Measurements from ENCODE around the gene HGFAC. TPM values are rescaled to one million over a fixed set of nuclear protein-coding genes. Genes with fewer than 3 reads are reported as not detected.

The HGFAC gene
- total RNA-seq, 1 experiment from 2014 or later, result 0.04 TPM

DNA sequence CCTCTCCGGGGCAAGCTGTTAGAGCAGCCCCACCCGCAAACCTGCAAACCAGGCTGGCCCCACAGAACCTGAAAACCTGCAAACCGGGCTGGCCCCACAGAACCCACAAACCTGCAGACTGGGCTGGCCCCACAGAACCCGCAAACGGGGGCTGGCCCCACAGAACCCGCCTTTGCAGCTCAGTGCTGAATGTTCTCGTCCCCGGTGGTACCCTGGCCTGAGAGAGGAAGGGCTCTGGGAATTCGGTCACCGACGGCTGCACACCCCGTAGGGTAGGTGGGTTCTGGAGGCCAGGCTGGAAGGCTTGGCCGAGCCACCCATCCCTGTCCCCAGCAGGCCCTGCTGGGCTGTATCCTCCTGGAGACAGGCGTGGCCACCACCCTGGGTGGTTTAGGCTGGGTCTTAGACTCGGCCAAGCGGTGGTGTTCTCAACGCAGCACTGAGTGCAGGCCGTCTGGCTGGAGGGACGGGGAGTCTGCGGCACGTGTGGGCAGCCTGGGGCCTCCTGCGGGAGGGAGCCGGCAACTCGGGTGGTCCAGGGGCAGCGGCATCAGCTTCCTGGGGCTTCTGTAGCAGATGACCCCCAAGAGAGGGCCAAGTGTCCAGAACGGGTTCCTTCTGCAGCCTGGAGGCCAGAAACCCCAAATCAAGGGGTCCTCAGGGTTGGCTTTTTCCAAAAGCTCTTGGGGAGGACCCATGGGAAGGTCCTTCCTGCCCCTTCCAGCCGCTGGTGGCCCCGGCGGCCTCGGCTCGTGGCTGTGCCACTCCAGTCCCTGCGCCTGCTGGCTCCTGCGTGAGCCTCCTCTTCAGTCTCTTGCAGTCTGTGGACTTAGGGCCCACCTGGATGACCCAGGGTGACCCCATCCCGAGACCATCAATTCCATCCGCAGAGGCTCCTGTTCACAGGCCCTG is 36.9 kb downstream of the HGFAC start:
- no peak for ATAC-seq

GRCh38 chr4:3479358-3480101 is 37.8 kb downstream of the HGFAC start:
- no peaks in the 10 kb centered on the region for H4K20me1 ChIP-seq (ENCODE audit: low read length)
- H3K27ac ChIP-seq (ENCODE audit: low read length), result no peak overlapping the region
- ChIA-PET CTCF (interaction anchor here (1.2 kb wide), 1 partner anchor 134 kb away, joined by 4 read pairs; no protein-coding TSS in a partner anchor), POLR2A (ENCODE audit: unreplicated experiment) (no interaction called here)
- H3K4me2 ChIP-seq (ENCODE audit: low read length), result no peak overlapping the region
- no peak overlapping the region for H3K4me3 ChIP-seq (ENCODE audit: low read length)
- H3F3A ChIP-seq (ENCODE audit: low read length, unreplicated experiment), result no peaks in the 10 kb centered on the region
- no peak for ATAC-seq
- H3K9me2 ChIP-seq (replicated peaks; ENCODE audit: low read length), result no peaks in the 10 kb centered on the region
- H2AFZ ChIP-seq (ENCODE audit: low read length), result no peak overlapping the region
- intact Hi-C loops (cut with micrococcal nuclease), result loop anchor here (1.0 kb wide), 1 partner anchor 133 kb away; no protein-coding TSS in a partner anchor
- no peak overlapping the region for H3K9ac ChIP-seq (ENCODE audit: low read length)
- no peak for DNase-seq
- TF ChIP-seq CTCF (conservative IDR thresholded peaks at IDR 0.05; ENCODE audit: low read depth, low read length), result no peak
- no peak for TF ChIP-seq EZH2phosphoT487 (IDR thresholded peaks at IDR 0.05; ENCODE audit: borderline replicate concordance, low read length)
- TF ChIP-seq EZH2 (IDR thresholded peaks at IDR 0.05; ENCODE audit: low read length, unreplicated experiment), result no peak
- no peaks in the 10 kb centered on the region for H3K36me3 ChIP-seq (ENCODE audit: low read depth, low read length)
- BruUV-seq (replicated peaks), result no TSS peak
- H3K4me1 ChIP-seq (ENCODE audit: insufficient read depth, low read length), result peaks cover 13% of the 10 kb centered on the region
- H3K9me3 ChIP-seq (ENCODE audit: low read length), result no peaks in the 10 kb centered on the region
- H3K27me3 ChIP-seq (ENCODE audit: low read length), result no peaks in the 10 kb centered on the region
- no peaks in the 10 kb centered on the region for H3K79me2 ChIP-seq (ENCODE audit: low read length)

More for the DNA sequence above, 36.9 kb downstream of the HGFAC start:
- H3K36me3 ChIP-seq (ENCODE audit: low read depth, low read length), result no peaks in the 10 kb centered on the region
- no peak for TF ChIP-seq CTCF (conservative IDR thresholded peaks at IDR 0.05; ENCODE audit: low read depth, low read length)
- no peaks in the 10 kb centered on the region for H3K79me2 ChIP-seq (ENCODE audit: low read length)
- DNase-seq, result no peak
- H2AFZ ChIP-seq (ENCODE audit: low read length), result no peak overlapping the region
- H3K4me3 ChIP-seq (ENCODE audit: low read length), result no peak overlapping the region
- no peaks in the 10 kb centered on the region for H3K9me3 ChIP-seq (ENCODE audit: low read length)
- no peaks in the 10 kb centered on the region for H4K20me1 ChIP-seq (ENCODE audit: low read length)
- H3K9ac ChIP-seq (ENCODE audit: low read length), result no peak overlapping the region
- BruUV-seq (replicated peaks), result no TSS peak
- H3K9me2 ChIP-seq (replicated peaks; ENCODE audit: low read length), result no peaks in the 10 kb centered on the region
- H3F3A ChIP-seq (ENCODE audit: low read length, unreplicated experiment), result no peaks in the 10 kb centered on the region
- intact Hi-C loops (cut with micrococcal nuclease), result no loop called here
- no peak overlapping the region for H3K4me2 ChIP-seq (ENCODE audit: low read length)
- H3K4me1 ChIP-seq (ENCODE audit: insufficient read depth, low read length), result peaks cover 4% of the 10 kb centered on the region
- no peaks in the 10 kb centered on the region for H3K27me3 ChIP-seq (ENCODE audit: low read length)
- CTCF ChIA-PET, result no interaction called here
- POLR2A ChIA-PET (ENCODE audit: unreplicated experiment), result no interaction called here
- H3K27ac ChIP-seq (ENCODE audit: low read length), result no peak overlapping the region
